Measurements from ENCODE around the gene SMPD4. TPM values are rescaled to one million over a fixed set of nuclear protein-coding genes. Genes with fewer than 3 reads are reported as not detected.
A peak's percentile ranks its signal among the peaks of the same experiment; 100 is the strongest.
"Not testable (repeated sequence)": the region's sequence is repeated elsewhere in the genome, so short reads cannot be mapped to it uniquely, and the experiment has no call there.

Gene SMPD4
- total and polyA plus RNA-seq, 2 of the 13 experiments (the other 11 are each of a cell fraction or from before 2014, with no cell fraction given) = 63.2 to 70.5 TPM

GRCh38 chr2:130191319-130191718 lies 9.9 kb upstream of the SMPD4 start:
- FAIRE-seq; H3K36me3 ChIP-seq (replicated peaks in 1 of 2; ENCODE audit: control insufficient read depth in 1 of 2, insufficient read depth in 2 of 2, low read length in 2 of 2); CTCF ChIA-PET (ENCODE audit: low intra/inter-chr PET ratio, low total read pairs); intact Hi-C loops (cut with micrococcal nuclease; ENCODE audit: unreplicated experiment); H4K20me1 ChIP-seq (ENCODE audit: insufficient read depth, low read length); H3K79me2 ChIP-seq (ENCODE audit: insufficient read depth, low read length); BruUV-seq (replicated peaks); DNase-seq (ENCODE audit: low spot score); H3K27me3 ChIP-seq (ENCODE audit: control insufficient read depth in 1 of 2, insufficient read depth in 2 of 2, low read length in 2 of 2); H3K9ac ChIP-seq (ENCODE audit: insufficient read depth, low read depth, low read length); POLR2A ChIA-PET; ATAC-seq; H3K4me2 ChIP-seq (ENCODE audit: low read depth, low read length); H3K27ac ChIP-seq (ENCODE audit: extremely low read length, insufficient read depth, low read length); H3K9me3 ChIP-seq (ENCODE audit: low read length); H2AFZ ChIP-seq (ENCODE audit: low read length); H3K4me3 ChIP-seq (replicated peaks in 1 of 3; ENCODE audit: insufficient read depth in 1 of 3, low read depth in 2 of 3, low read length in 3 of 3): not testable (repeated sequence)
- in situ Hi-C loops (cut with HindIII; ENCODE audit: extremely low pct_ligation_motif_present, low pct_unique_long_range_greater_than_20kb) = loop anchor here (25.0 kb wide), 1 partner anchor 1296 kb away; the partner anchor contains the start of genes MZT2A and TUBA3D
- H3K4me1 ChIP-seq (ENCODE audit: insufficient read depth, low read length) = peaks cover 13% of the 10 kb centered on the region
- WGBS (ENCODE audit: low lambda C conversion rate) = 99% methylated on average over 6 of the region's 6 CpGs
- TF ChIP-seq MAFK (conservative IDR thresholded peaks at IDR 0.05 in 1 of 2, IDR thresholded peaks at IDR 0.05 in 1 of 2; ENCODE audit: low read length in 2 of 2) (peak; percentile 72 to 85), MAFF (IDR thresholded peaks at IDR 0.05; ENCODE audit: low read depth, low read length) (peak; percentile 78)

- in situ Hi-C loops (cut with HindIII; ENCODE audit: extremely low pct_ligation_motif_present, low pct_unique_long_range_greater_than_20kb) = loop anchor here (25.0 kb wide), 1 partner anchor 1297 kb away; the partner anchor contains the start of genes MZT2A and TUBA3D
- Histone ChIP-seq H3K79me2 (ENCODE audit: insufficient read depth, low read length) (no peaks in the 10 kb centered on the region), H2AFZ (ENCODE audit: low read length) (no peak overlapping the region), H3K4me3 (replicated peaks in 1 of 3; ENCODE audit: insufficient read depth in 1 of 3, low read depth in 2 of 3, low read length in 3 of 3) (no peak overlapping the region), H3K4me1 (ENCODE audit: insufficient read depth, low read length) (peaks cover 13% of the 10 kb centered on the region), H4K20me1 (ENCODE audit: insufficient read depth, low read length) (no peaks in the 10 kb centered on the region), H3K27me3 (ENCODE audit: control insufficient read depth in 1 of 2, insufficient read depth in 2 of 2, low read length in 2 of 2) (no peaks in the 10 kb centered on the region), H3K9ac (ENCODE audit: insufficient read depth, low read depth, low read length) (no peak overlapping the region), H3K9me3 (ENCODE audit: low read length) (no peaks in the 10 kb centered on the region), H3K36me3 (replicated peaks in 1 of 2; ENCODE audit: control insufficient read depth in 1 of 2, insufficient read depth in 2 of 2, low read length in 2 of 2) (peaks cover 0 to 3% of the 10 kb centered on the region in 2 experiments; a peak in 1 of 5 replicates), H3K4me2 (ENCODE audit: low read depth, low read length) (no peak overlapping the region), H3K27ac (ENCODE audit: extremely low read length, insufficient read depth, low read length) (no peak overlapping the region)
- ChIA-PET POLR2A (no interaction called here), CTCF (ENCODE audit: low intra/inter-chr PET ratio, low total read pairs) (no interaction called here)
- TF ChIP-seq AGO1 (IDR thresholded peaks at IDR 0.05; ENCODE audit: low read depth, low read length, poor library complexity, severe bottlenecking) = peak; percentile 38
- TF ChIP-seq AGO2 (optimal IDR thresholded peaks at IDR 0.05; ENCODE audit: low read depth, low read length) = peak; percentile 79
- 0 out of 2 replicates have a peak, but pooled peaks have one; percentile 15 for TF ChIP-seq ZBTB33 (CRISPR knock-in tag; IDR thresholded peaks at IDR 0.05)
- TF ChIP-seq REST (IDR thresholded peaks at IDR 0.05; ENCODE audit: borderline replicate concordance in 1 of 2, low read depth in 1 of 2, low read length in 2 of 2) = no peak
- TF ChIP-seq CCDC6 (CRISPR knock-in tag; IDR thresholded peaks at IDR 0.05) = no peak
- TF ChIP-seq POLR2G (IDR thresholded peaks at IDR 0.05; ENCODE audit: low read depth, low read length) = peak; percentile 38; the same call in 1 of the 2 replicates
- FAIRE-seq (no peak), ATAC-seq (peak; percentile 3; the same call in 1 of the 3 replicates), DNase-seq (ENCODE audit: low spot score) (no peak)
- BruUV-seq (replicated peaks) = no TSS peak
- intact Hi-C loops (cut with micrococcal nuclease; ENCODE audit: unreplicated experiment) = no loop called here
- 78% methylated on average over 5 of the region's 15 CpGs for WGBS (ENCODE audit: low lambda C conversion rate)
These were observed 8.8 kb upstream of the SMPD4 start for GRCh38 chr2:130190237-130190636.

Measured in HepG2 (cell line).